SHP77 (cell line): ENCODE data around the gene CAMK2B.

Source experiments
- DNase-seq, 2 experiments: peaks; one replicate each; lab custom pipeline; 2025; lab: John Stamatoyannopoulos, UW

The CAMK2B gene

DNA sequence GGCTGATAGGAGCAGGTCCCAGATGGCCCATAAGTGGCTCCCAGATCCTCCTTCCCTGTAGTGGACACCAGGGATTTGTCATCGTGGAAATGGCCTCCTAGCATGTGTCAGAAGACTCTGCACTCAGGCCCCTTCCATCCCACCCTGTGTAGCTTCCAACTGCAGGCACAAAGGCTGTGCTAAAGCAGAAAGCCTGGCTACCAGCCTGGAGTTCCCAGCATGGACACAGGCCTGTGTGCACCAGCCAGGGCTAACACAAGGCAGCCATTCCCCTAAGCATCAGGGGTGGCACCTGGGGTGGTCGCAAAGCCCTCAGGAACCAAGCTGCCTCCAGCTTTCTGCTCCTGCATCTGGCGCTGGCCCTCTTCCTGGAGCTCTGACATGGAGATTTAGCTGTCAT lies 4.5 kb upstream of the CAMK2B start:
- no peak for DNase-seq

DNA sequence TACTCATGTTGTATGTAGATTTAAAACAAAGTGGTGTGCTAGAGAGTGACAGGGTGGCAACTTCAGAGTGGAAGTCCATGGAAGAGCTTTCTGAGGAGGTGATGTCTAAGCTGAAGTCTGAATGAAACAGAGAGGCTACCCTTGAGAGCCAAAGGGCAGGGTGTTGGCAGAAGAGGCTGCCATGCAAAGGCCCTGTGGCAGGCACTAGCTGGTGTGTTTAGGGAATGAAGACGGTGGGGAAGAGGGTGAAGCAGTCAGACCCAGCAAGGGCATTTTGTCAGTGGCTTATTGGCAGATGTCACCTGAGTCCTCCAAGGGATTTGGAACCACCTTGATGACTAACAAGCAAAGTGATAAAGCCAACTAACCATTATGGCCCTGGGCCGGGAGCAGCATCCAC lies 3.7 kb upstream of the CAMK2B start:
- no peak for DNase-seq

DNA sequence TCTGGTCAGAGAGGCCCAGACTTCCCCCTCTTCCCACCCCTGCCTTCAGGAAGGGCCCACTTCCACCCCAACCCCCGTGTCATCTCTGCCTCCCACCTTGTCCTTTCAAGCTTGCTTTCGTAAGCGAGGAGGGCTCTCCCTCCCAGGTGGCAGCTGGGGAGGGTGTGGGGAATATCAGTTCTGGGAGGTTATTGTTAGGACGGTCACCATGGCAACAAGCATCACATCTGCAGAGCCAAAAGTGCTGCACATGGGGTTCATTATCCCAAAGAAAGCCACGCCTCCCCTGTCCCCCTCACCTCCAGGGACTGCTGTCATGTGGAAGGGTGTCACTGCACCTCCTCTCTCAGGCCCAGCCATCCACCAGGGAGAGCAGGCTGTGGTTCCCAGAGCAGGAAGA lies 2.6 kb upstream of the CAMK2B start:
- DNase-seq = no peak

DNA sequence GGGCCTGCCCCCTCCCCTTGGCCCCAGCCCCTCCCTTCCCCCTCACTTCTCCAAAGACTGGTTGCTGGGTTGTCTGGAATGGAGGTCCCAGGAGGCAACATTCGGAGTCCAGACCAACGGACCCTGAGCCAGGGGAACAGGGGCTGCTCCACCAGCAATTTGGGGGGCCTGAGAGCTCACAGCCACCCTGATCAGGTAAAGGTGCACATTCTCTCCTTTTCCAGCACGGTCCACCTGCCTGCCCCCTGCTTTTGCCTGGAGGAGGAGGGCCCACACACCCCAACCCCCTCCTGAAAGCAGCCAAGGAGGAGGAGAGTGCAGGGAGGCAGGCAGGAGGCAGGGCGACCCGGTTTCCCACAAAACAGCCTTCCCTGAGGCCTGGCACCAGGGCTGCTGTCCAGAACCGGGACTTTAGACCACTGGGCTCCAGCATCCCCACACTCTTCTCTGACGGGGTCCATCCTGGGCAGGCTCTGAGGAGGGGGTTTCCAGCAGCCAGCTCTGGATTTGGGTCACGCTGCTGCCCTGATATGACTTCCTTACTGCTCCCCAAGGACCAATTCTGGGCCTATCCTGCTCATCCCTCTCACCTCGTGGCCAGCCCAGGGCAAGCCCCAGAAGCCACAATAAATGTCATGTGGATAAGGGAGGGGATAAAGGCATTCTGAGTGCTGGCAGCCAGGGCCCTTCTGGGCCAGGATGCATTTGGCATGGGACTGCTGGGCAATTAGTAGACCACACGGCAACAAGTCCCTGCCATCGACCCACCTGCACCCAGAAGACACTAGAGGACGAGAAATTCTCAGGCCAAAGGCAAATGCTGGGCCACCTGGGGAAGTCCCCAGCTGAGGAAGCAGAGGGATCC lies 1.1 kb upstream of the CAMK2B start:
- DNase-seq = no peak

DNA sequence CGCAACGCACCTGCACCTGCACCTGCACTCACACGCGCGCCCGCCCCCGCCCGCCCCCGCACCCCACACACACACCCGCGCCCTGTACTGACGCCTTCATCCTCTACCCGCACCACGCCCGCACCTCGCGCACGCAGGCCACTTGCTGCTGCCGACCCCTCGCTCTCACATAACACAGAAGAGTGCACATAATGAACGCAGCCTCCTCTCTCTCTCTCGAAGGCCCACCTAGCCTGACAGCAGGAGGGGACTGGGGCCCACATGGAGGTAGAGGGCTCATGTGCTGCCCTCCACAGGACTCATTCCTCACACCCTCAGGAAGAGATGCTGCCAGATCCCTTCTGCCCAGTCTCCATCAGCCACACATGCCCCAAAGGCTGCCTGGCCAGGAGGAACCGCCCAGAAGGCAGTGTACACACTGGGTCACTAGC lies 432 bp upstream of the CAMK2B start:
- DNase-seq = no peak

DNA sequence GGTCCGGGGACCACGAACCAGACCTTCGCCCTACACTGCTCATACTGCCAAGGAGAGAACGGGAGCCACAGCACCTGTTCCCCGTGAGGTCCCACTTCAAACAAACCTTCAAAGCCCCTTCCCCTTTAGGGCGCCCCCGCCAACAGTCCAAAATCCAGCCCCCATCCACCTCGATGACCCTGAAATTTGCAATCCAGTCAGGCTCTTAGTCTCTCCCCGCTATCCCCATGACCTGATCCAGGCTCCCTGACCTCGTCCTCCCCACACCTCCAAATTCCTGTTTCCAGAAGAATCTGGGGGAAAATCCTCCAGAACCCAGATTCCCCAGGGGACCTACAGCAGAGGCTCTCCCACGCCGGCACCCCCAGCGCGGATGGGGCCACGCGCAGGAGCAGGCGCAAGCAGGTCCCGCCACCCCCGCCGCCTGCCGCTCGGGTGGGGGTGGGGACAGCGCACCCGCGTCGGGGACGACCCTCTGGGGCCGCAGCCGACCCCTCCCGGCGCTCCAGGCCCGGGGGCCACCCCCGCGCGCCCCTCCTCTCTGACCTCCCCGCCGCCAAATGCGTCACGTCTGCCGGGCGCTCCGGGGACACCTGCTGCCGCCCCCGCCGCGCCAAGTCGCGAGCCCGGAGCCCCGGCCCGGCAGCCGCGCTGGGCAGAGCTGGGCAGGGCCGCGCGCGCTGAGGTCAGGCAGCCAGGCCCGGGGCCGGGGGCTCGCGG lies 753 bp downstream of the CAMK2B start:
- no peak for DNase-seq

DNA sequence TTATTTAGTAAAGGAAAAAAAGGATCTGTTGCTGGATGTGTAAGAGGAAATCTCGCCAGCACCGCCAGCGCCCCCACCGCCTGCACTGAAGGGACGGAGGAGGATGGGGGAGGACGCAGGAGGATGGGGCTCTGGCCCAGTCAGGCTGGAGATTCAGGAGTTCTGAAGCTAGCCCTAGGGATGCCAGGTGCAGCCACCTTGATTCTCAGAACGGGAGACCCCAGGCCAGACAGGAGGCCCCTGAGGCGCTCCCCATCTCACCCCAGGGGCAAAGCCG lies 1.3 kb downstream of the CAMK2B start:
- DNase-seq = no peak

DNA sequence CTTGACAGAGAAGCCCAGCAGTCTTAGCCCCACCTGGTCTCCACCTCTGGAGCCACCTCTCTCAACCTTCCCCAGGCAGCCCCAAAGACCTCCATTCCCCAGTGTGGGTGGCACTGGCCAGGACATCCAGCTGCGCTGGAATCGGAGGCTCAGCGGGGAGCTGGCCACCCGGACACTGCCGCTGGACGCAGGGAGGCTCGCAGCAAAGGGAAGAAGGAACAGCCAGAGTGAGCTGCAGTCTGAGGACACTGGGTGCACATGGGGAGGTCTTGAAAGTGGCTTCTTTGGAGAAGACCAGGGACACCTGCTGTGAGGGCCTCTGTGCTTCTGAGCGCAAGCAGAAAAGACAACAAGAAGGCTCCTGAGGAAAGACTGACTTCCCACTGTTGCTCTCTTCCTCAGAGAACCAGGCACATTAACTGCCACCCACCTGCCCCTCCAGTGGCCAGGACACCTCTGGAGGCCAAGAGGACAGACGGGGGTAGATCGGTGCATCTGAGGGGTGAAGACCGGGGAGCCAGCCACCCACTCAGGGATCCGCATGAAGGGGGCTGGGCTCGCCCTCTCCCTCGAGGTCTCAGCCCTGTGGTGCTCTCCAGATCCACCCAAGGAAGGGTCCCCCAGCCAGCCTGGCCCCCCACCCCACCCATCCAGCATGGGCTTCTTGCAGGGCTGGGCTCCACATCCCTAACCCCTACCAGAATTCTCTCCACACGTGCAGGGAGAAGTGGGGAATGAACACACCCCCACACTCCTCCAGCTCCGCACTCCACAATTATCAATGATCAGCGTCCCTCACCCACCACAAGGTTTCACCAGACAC lies 1.8 kb downstream of the CAMK2B start:
- no peak for DNase-seq

DNA sequence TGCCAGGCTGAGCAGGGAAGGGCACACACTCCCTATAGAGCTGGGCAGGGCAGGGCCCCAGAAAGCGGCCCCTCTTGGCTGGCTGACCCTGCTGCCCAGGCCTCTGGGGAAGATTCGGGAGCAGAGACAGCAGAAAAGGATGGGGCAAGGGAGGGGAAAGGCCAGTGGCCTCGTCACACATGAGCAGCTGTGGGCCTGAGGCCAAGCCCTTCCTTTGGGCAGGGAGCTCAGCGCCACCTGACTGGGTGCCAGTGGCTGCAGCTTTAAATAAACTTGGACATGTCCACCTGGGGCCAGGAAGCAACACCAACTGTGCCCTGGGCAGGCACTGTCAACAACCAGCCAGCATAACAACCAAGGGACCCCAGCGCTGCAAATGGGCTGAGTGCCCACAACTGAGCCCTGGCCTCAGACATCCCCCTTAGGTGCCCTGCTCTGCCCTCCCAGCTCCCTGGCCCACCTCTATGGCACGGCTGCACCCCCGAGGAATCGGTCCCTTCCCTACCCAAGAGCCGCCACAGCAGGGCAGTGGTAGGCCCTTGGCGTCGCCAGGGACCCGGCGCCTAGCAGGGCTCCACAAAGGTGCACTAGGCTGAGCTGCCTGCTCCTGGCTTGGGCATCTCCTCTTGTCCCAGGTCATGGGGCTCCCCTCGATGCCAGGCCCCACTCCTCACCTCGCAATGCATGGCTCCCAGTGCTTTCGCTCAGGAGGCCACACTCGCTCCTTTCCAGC lies 2.6 kb downstream of the CAMK2B start:
- DNase-seq = peak in 1 of 2 experiments; percentile 28

DNA sequence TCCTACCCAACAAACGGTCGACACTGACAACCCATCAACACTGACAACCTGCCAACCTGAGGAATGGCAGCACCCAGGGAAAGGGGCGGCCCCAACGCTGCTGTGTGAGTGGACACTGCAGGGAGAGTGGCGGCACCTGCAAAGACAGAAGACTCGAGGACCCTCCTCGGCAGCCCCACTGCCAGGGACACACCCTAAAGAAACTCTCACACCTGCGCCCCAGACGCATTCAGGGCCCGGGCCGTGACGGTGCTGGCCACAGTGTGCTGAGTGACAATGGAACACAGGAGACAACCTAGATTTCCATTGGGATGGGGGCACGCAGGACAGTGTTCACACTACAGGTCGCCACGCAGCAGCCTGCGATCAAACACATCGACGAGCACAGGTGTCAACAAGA lies 3.6 kb downstream of the CAMK2B start:
- no peak for DNase-seq

DNA sequence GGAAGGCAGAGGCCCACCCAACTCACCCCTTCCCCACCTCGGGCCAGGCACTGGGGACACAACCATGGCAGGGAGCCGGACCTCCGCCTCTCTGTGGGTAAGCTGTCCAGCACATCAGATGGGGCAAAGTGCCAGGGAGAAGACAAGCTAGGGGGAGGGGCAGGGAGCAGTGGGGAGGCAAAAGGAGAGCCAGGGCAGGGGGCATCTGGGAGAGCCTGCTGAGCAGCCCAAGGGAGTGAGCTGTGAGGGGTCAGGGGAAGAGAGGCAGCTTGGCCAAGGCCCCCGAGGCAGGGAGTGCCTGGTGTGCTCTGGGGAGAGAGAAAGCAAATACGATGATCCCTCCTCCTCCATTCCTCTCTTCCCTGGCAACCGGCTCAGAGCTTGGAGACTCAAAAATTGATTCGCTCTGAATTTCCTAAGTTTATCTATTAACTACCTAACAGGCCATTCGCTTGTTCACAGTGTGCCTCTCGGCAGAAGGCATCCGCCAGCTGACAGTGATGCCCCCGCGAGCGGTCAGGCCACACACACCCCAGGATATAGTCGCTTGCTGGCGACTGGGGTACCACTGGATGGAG lies 4.5 kb downstream of the CAMK2B start:
- no peak for DNase-seq

DNA sequence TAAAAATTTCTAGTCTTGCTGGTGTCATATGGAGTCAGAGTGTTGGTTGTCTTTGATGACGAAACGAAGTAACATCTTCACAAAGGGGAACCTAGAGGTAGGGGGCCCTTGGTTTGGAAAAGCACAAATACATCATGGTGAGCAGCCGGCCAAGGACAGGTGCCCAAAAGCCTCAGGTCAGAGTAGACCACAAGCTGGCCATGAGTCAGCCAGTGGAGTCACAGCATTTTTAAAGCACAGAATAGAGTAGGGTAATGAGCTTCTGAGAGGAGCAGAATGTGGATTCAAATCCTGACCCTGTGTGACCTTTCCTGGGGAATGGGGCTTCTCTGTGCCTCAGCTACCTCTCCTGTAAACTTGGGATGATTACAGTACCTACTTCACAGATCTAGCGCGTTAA lies 5.3 kb downstream of the CAMK2B start:
- no peak for DNase-seq

DNA sequence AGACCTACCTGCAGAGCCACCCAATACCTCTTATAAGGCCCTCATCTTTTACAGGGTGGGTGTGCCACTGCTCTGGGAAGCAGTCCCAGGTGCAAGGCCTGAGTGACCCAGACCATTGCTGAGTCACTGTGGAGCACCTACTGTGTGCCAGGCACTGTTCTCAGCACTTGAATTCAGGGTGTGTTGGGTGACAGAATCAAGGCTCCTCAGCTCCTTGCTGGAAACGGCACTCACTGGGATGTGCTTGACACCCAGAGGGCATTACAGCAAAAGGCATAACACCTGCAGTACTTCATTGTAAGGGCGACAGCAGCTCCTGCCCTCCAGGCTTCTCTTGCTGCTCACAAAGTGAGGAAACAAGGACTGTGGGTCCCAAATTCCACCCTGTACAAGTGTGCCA lies 7.1 kb downstream of the CAMK2B start:
- DNase-seq = no peak

DNA sequence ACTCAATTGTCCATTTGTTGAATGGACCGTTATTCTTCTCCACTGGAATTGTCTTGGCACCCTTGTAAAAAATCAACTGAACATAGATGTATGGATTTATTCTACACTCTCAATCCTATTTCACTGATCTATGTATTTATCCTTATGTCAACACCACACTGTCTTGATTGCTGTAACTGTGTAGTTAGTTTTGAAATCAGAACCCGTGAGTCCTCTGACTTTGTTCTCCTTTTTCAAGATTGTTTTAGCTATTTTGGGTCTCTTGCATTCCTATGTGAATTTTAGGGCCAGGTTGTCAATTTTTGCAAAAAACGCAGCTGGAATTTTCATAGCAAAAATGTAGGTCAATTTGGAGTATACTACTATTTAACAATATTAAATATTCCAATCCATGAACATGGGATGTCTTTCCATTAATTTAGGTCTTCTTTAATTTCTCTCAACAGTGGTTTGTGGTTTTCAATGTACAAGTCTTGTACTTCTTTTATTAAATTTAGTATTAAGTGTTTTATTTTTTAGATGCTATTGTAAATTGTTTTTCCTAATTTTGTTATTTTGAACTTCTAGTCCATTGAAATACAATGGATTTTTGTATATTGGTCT lies 10.0 kb downstream of the CAMK2B start:
- DNase-seq = no peak

DNA sequence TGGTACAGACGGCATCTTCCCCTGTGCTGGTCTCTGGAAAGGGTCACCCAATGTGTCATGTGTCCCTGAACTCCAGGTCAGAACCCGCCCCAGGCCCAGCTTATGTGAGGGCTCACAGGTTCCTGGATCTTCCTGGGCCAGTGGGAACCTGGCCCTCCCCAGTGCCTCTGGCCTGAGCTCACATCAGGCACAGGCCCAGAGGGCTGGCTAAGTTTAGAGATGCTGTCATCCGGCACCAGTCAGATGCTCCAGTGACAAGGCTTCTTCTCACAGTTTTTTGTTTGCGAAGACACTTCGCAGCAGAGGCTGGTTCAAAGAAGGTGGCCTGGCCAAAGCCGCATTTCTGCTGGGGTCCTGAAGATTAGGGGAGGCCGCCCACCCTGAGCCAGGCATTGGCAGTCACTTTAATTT lies 11.8 kb downstream of the CAMK2B start:
- DNase-seq = no peak

DNA sequence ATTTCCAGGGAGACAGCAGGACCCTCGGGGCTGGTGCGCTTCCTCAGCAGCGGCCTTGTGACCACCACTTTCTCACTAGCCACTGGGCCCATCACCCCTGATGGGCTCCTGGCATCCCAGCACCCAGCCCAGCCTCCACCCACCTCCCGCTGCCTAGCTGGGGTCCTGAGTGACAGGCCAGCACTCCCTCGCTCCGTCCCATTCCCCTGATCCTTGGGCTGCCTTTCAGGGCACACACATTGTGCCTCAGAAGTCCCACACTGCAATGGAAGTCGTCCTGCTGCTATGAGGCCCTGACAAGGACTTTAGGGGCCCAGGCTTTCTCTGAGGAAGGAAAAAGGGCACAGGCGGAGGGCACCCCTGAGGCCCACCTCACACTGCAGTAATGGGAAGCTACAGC lies 12.4 kb downstream of the CAMK2B start:
- DNase-seq = no peak

DNA sequence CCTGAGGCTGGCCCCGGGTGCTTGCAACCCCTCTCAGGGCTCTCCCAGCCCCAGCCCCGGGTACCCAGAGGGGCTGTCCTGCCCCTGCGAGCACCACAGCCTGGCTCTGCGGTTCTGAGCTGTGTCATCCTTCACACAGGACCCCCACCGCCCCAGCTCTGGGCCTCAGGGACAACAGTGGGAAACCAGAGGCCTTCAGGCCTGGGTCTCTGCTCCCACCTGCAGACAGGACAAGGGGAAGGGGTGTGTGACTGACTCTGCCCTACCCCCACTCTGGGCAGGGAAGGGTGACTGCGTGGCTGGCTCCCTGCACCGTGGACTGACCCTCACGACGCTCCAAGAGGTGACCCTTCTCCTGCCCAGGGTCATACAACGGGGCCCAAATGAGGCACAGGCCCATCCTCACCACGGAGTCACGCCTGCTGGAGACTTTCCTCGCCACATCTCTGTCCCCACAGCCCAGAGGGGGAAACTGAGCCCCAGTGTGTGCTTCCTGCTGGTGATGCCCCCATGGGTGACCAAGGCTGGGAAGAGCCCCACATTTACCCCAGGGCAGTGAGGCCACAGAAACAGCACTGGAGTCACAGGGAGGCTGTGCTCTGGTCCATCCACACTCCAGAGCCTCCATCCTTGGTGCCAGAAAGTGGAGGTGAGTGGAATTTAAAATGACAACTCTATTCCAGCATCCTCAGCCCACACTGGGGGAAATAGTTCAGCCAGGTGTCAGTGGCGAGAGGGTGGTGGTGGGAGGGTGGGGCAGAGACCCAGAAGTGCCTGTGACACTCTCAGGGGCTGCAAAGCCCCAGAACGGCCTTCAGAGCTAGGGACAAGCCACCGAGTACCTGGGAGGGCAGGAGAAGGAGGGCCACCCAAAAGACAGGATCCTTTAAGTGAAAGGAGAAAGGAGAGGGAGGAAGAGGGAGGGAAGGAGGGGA lies 13.6 kb downstream of the CAMK2B start:
- no peak for DNase-seq

DNA sequence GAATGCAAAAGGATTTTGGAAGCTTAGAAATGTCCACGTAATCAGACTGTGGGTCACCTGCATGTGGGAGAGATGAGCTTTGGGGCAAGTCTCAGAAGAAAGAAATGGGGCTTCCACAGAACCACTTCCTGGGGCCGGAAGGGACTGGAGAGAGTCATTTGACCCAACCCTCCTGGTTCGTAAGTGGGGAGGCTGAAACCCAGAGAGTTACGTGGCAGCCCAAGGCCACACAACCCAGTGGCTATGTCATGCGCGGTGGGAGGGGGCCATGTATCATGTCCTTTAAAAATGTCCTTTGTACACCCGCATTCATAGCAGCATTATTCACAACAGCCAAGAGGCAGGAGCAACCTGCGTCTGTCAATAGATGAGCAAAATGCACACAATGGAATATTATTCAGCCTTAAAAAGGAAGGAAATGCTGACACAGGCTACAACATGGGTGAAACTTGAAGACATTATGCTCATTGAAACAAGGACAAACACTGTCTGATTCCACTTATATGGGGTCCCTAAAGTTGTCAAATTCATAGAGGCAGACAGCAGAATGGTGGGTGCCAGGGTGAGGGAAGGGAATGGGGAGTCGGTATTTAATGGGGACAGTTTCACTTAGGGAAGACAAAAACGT lies 15.1 kb downstream of the CAMK2B start:
- no peak for DNase-seq

DNA sequence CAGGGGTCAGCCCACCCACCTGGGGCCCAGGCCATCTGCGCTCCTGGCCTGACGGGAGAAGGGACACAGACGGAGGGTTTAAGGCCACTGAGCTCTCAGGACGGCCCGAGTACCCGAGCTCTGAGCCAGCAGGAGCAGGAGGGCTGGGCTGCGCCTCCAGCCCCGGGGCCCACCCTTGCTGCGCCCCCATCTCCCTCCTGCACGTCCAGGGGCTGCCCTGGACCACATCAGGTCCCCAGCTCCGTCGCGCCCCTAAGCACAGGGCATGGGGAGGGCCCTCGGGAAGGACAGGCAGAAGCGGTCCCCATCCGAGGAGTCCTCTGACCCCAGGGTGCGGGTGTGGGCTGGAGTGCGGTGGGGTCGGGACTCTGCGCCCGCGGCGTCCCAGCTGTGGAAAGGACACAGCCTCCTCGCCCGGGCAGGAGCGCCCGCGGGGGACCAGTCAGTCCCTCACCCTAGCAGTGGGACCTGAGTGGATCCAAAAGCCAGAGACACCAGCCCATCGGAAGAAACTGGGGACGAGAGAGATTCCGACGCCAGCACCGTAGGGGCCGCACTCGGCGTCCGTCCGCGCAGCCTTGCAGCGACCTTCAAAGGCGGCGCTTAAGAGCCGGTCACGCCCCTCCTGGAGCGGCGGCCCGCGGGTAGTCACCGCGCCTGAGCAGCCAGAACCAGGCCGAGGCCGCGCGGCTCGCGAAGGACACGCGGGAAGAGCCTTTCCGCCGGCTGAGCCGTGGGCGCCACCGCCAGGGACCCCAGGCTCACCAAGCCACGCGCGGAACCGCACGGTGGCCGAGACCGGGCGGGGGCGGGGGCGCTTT lies 15.9 kb downstream of the CAMK2B start:
- no peak for DNase-seq
